ENCODE measurements around the gene RNF14. TPM values are rescaled to one million over a fixed set of nuclear protein-coding genes. Genes with fewer than 3 reads are reported as not detected.
A peak's percentile ranks its signal among the peaks of the same experiment; 100 is the strongest.

The RNF14 gene
- total and polyA plus RNA-seq, 2 of the 8 experiments (the other 6 are each of a cell fraction or from before 2014, with no cell fraction given): 4.7 to 20.2 TPM

GRCh38 chr5:141923448-141924313, 45.2 kb upstream of the RNF14 start, which contains the start of gene DELE1 (continued):
- no peak; the same call in 1 of the 2 replicates for TF ChIP-seq ATF2 (IDR thresholded peaks at IDR 0.05; ENCODE audit: low read length)
- no peak for TF ChIP-seq JUND (IDR thresholded peaks at IDR 0.05; ENCODE audit: low read length)
- no peak for TF ChIP-seq CBX5 (IDR thresholded peaks at IDR 0.05; ENCODE audit: low read depth, low read length)
- peak; percentile 50 for TF ChIP-seq TBP (IDR thresholded peaks at IDR 0.05; ENCODE audit: low read depth, low read length)
- no peak for TF ChIP-seq USF2 (IDR thresholded peaks at IDR 0.05; ENCODE audit: low read length)
- TF ChIP-seq E2F6 (IDR thresholded peaks at IDR 0.05): no peak
- TF ChIP-seq CTCF (IDR thresholded peaks at IDR 0.05; ENCODE audit: control extremely low read depth in 1 of 3, insufficient read depth in 1 of 3, low read depth in 1 of 3, low read length in 3 of 3): peak in 1 of 3 experiments; percentile 5; a peak in 1 of 4 replicates
- peak; percentile 67 for TF ChIP-seq EGR1 (IDR thresholded peaks at IDR 0.05; ENCODE audit: borderline replicate concordance, low read depth, low read length)
- peak; percentile 86 for TF ChIP-seq TAF7 (optimal IDR thresholded peaks at IDR 0.05; ENCODE audit: borderline replicate concordance, low read depth, low read length)
- TF ChIP-seq MAX (IDR thresholded peaks at IDR 0.05): peak; percentile 24; the same call in 1 of the 2 replicates
- TF ChIP-seq SP4 (IDR thresholded peaks at IDR 0.05; ENCODE audit: low read length): peak; percentile 63; the same call in 1 of the 2 replicates
- TF ChIP-seq CHD1 (IDR thresholded peaks at IDR 0.05; ENCODE audit: low read depth, low read length): no peak
- TF ChIP-seq BACH1 (IDR thresholded peaks at IDR 0.05; ENCODE audit: low read length): peak; percentile 42; the same call in 1 of the 2 replicates
- peak; percentile 50; the same call in 1 of the 2 replicates for TF ChIP-seq POLR2AphosphoS5 (IDR thresholded peaks at IDR 0.05; ENCODE audit: low read depth, low read length)
- TF ChIP-seq JUN (IDR thresholded peaks at IDR 0.05; ENCODE audit: low read depth, low read length): no peak
- TF ChIP-seq SRF (IDR thresholded peaks at IDR 0.05; ENCODE audit: low read depth, low read length): no peak
- no peak for TF ChIP-seq MAFK (IDR thresholded peaks at IDR 0.05; ENCODE audit: low read depth, low read length)

Measured in H1 (cell line).